Measurements from ENCODE around the gene AOPEP. TPM values are rescaled to one million over a fixed set of nuclear protein-coding genes. Genes with fewer than 3 reads are reported as not detected.

Gene AOPEP
- polyA plus RNA-seq, 2 of the 4 experiments (the other 2 are of a cell fraction): 226 to 266 TPM

GRCh38 chr9:94819161-94819687 lies 92.7 kb downstream of the AOPEP start:
- ChIA-PET CTCF (interaction anchor here (0.6 to 1.2 kb wide), 5 partner anchors 9 to 561 kb away, joined by 3 to 4 read pairs (median 3); no protein-coding TSS in a partner anchor), POLR2A (no interaction called here)
- DNase-seq (ENCODE audit: low read depth in 1 of 2, low spot score in 1 of 2): peak in 1 of 2 experiments; percentile 66
- FAIRE-seq: no peak
- Histone ChIP-seq H3K27ac (peak overlapping the region; percentile 47 to 73), H3K4me3 (no peak overlapping the region), H3K4me1 (peaks cover 50% of the 10 kb centered on the region), H3K4me2 (peak overlapping the region; percentile 31), H3K9me3 (no peaks in the 10 kb centered on the region)
- ATAC-seq: peak; percentile 45 to 77; a peak in 4 of 6 replicates
- TF ChIP-seq MAX (IDR thresholded peaks at IDR 0.05) (no peak), ATOH8 (CRISPR knock-in tag; IDR thresholded peaks at IDR 0.05; ENCODE audit: low read depth) (no peak), ELK1 (IDR thresholded peaks at IDR 0.05; ENCODE audit: low read depth, low read length) (no peak), HOXB13 (CRISPR knock-in tag; IDR thresholded peaks at IDR 0.05; ENCODE audit: low read depth) (no peak), CBX8 (IDR thresholded peaks at IDR 0.05) (no peak), EHMT2 (IDR thresholded peaks at IDR 0.05; ENCODE audit: low read depth) (no peak), POLR2AphosphoS2 (conservative IDR thresholded peaks at IDR 0.05; ENCODE audit: low read length) (no peak), PHF8 (IDR thresholded peaks at IDR 0.05; ENCODE audit: borderline replicate concordance, low read depth) (no peak), FOSL2 (IDR thresholded peaks at IDR 0.05) (no peak), FOSL2 (CRISPR knock-in tag; IDR thresholded peaks at IDR 0.05) (no peak), RAD21 (conservative IDR thresholded peaks at IDR 0.05 in 1 of 2, IDR thresholded peaks at IDR 0.05 in 1 of 2) (no peak), E2F6 (IDR thresholded peaks at IDR 0.05; ENCODE audit: borderline replicate concordance, low read depth) (no peak), MAFK (IDR thresholded peaks at IDR 0.05; ENCODE audit: partially characterized antibody) (no peak), REST (IDR thresholded peaks at IDR 0.05) (no peak), EHF (CRISPR knock-in tag; IDR thresholded peaks at IDR 0.05) (no peak), RNF2 (IDR thresholded peaks at IDR 0.05; ENCODE audit: borderline replicate concordance, low read depth) (no peak), MAZ (IDR thresholded peaks at IDR 0.05; ENCODE audit: borderline replicate concordance, low read depth, low read length) (no peak)
- whole genome bisulfite sequencing (ENCODE audit: missing lambda C conversion rate): 46% methylated on average over 7 of the region's 8 CpGs

GRCh38 chr9:94821098-94821887 lies 94.8 kb downstream of the AOPEP start:
- peak overlapping the region; percentile 63 to 78; a peak in 5 of 6 replicates for H3K27ac ChIP-seq
- DNase-seq (ENCODE audit: low read depth in 1 of 2, low spot score in 1 of 2) (no peak), FAIRE-seq (no peak), ATAC-seq (no peak)
- ChIA-PET POLR2A (interaction anchor here (1.3 kb wide), 1 partner anchor 38 kb away, joined by 3 read pairs; no protein-coding TSS in a partner anchor), CTCF (interaction anchor here (0.6 to 2.1 kb wide), 3 partner anchors 17 to 133 kb away, joined by 3 to 5 read pairs (median 3); no protein-coding TSS in a partner anchor)
- H3K4me1 ChIP-seq: peaks cover 70% of the 10 kb centered on the region
- no peak overlapping the region for H3K4me3 ChIP-seq
- no peak overlapping the region for H3K4me2 ChIP-seq
- H3K9me3 ChIP-seq: no peaks in the 10 kb centered on the region
- WGBS (ENCODE audit: missing lambda C conversion rate): 95% methylated on average over 3 of the region's 3 CpGs
- no peak for TF ChIP-seq JUNB (IDR thresholded peaks at IDR 0.05)
- TF ChIP-seq POLR2AphosphoS2 (conservative IDR thresholded peaks at IDR 0.05; ENCODE audit: low read length): no peak
- no peak for TF ChIP-seq HOXB5 (CRISPR knock-in tag; IDR thresholded peaks at IDR 0.05)
- TF ChIP-seq E2F6 (IDR thresholded peaks at IDR 0.05; ENCODE audit: borderline replicate concordance, low read depth): no peak
- no peak for TF ChIP-seq FOSB (CRISPR knock-in tag; IDR thresholded peaks at IDR 0.05)
- TF ChIP-seq RARB (CRISPR knock-in tag; IDR thresholded peaks at IDR 0.05): no peak
- no peak for TF ChIP-seq ZFP36 (IDR thresholded peaks at IDR 0.05; ENCODE audit: borderline replicate concordance, partially characterized antibody)
- TF ChIP-seq HMGXB4 (CRISPR knock-in tag; IDR thresholded peaks at IDR 0.05; ENCODE audit: borderline replicate concordance): no peak
